COLO829 (cell line): ENCODE data around the gene CDK3.
A peak's percentile ranks its signal among the peaks of the same experiment; 100 is the strongest.

Experiments used
- DNase-seq: peaks from one replicate; pipeline ENCODE4 v3.0.0; 2012; ENCODE audit warnings: low spot score

CDK3 gene

GRCh38 chr17:75991396-75991795, 9.3 kb upstream of the CDK3 start:
- no peak for DNase-seq

DNA sequence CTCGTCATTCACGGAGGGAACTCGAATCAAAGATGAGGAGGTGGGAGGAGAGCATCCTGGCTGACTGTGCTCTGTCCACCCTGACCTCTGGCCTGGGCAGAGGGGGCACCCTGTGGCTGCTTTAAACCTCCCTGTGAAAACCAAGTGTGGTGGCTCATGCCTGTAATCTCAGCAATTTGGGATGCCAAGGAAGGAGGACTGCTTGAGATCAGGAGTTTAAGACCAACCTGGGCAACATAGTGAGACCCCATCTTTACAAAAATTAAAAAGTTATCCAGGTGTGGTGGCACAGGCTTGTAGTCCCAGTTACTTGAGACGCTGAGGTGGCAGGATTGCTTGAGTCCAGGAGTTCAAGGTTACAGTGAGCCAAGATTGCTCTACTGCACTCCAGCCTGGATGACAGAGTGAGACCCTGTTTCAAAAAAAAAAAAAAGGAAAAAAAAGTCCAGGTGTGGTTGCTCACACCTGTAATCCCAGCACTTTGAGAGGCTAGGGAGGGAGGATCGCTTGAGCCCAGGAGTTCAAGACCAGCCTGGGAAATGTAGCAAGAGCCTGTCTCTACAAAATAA, 5.8 kb upstream of the CDK3 start:
- DNase-seq: no peak

- no peak for DNase-seq
Measured at GRCh38 chr17:75995385-75995925, 5.2 kb upstream of the CDK3 start.

DNA sequence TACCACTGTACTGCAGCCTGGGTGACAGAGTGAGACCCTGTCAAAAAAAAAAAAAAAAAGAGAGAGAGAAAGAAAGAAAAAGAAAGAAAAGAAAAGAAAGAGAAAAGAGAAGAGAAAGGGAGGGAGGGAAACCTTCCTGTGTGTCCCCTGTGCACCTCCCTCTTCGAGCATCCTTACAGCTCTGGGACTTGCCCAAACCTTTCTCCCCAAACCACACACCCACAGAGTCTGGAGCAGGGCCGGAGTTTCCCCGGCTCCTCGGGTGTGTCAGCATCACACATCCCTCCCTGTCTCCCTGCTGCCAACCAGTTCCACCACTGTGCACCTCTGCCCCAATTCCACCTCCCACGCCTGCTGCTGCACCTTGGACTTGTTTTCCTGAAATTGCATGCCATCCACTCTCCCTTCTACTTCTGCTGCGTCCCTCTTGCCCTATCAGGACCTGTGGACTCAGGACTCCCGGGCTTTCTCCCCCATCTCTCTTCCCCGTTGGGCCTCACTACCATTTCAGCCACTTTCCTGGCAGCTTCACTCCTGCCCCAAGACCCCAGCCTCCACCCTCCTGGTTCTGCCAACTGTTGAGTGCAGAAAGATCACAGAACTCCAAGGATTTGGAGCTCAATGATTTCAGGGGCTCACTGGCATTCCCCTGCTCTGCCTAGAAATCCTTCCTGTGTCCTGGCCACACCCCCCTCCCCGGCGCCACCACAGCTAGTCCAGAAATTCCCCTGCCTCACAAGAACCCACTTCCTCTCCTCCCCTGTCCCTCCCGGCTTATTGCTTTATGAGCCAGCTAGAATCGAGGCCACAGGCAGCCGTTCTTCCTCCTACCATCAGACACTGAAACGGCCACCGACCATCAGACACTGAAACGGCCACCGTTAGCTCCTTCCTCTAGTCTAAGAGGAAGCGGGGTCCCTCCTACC, 3.7 kb upstream of the CDK3 start:
- no peak for DNase-seq

- DNase-seq: no peak
Measured at GRCh38 chr17:75998327-75998795, 2.3 kb upstream of the CDK3 start.

- peak; percentile 82 for DNase-seq
Measured at GRCh38 chr17:76000016-76000754, 470 bp upstream of the CDK3 start.

GRCh38 chr17:76002100-76002499, 1.4 kb downstream of the CDK3 start:
- DNase-seq: no peak

GRCh38 chr17:76003915-76004314, 3.3 kb downstream of the CDK3 start:
- no peak for DNase-seq

- no peak for DNase-seq
Measured at GRCh38 chr17:76004750-76005262, 4.2 kb downstream of the CDK3 start.

DNA sequence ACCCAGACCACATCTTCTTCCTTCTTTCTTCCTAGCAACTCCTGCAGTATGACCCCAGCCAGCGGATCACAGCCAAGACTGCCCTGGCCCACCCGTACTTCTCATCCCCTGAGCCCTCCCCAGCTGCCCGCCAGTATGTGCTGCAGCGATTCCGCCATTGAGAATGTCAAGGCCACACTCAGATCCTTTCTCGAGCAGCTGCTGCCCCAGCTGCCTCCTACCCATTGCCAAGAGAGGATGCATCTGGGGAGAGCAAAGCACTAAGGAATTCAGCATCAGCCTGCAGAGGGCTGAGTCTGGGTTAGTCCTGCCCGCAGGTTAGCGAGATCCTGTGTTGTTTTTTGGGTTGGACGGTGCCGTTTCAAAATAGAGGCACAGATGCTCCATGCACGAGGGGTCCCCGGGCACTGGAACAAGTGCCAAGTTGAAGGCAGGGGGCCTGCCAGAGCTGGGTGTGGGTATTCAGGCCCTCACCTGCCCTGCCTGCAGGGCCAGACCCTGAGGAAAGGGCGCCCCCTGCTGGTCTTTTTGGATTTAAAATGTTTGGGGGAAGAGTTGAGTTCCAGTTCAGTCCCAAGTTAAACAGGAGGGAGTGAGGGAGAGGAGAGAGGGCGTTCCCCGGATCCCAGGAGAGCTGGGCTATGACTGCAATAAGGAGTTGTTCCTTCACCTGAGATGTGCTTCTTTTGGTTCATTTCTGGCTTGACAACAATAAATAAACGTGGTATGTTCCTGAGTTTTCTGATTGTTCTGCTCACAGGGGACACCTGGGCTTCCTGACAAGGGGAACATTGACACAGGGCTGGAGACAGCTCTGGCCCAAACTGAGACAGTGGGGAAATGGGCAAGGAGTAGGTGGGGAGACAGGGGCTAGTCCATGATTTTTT, 4.9 kb downstream of the CDK3 start:
- peak; percentile 42 for DNase-seq

- no peak for DNase-seq
Measured at GRCh38 chr17:76007131-76007849, 6.6 kb downstream of the CDK3 start.

- no peak for DNase-seq
Measured at GRCh38 chr17:76007850-76008165, 7.2 kb downstream of the CDK3 start.

DNA sequence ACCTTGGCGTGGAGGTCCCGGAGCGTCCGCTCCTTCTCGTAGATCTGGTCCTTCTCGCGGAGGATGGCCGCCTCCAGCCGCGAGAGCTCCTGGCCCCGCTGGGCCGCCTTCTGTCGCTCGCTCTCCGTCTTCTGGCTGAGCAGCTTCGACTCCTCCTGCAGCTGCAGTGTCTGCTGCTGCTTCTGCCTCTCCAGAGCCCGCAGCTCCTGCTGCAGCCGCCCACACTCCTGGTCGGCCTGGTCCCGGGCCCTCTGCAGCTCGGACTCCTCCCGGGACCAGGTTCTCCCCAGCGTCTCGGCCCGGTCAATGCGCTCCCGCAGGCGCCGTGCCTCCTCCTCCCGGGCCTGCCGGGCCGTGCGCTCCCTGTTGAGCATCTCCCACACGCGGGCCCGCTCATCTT, 7.6 kb downstream of the CDK3 start:
- no peak for DNase-seq

DNA sequence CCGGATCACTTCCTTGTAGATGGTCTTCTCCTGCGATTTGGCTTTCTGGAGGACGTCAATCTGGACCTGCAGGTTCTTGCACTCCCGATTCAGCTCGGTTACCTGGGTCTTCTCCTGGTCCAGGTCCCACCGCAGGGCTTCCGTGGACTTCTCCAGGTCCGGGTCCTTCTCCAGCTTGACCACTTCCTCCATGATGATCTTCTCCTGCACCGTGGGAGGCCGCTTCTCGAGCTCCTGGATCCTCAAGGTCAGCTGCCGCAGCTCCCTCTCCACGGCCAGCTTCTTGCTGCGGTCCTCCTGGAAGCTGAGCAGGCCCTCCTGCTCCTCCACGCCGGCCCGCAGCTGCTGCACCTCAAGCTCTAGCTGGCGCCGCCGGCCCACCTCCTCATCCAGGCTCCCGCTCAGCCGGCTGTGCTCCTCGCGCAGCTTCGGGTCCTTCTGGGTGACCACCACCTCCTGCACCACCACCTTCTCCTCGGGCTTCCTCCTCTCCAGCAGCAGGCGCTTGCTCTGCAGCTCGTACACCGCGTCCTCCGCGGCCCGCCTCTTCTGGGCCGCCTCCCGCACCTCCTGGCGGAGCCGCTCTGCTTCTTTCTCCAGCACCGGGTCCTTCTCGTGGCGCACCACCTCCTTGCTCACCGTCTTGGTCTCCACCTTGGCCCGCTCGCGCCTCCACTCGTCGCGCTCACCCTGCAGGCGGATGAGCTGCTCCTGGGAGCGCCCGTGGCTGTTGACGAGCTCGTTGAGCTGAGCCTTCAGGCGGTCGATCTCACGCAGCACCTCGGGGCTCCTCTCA, 8.2 kb downstream of the CDK3 start:
- no peak for DNase-seq

- no peak for DNase-seq
Measured at GRCh38 chr17:76009447-76009846, 8.8 kb downstream of the CDK3 start.

DNA sequence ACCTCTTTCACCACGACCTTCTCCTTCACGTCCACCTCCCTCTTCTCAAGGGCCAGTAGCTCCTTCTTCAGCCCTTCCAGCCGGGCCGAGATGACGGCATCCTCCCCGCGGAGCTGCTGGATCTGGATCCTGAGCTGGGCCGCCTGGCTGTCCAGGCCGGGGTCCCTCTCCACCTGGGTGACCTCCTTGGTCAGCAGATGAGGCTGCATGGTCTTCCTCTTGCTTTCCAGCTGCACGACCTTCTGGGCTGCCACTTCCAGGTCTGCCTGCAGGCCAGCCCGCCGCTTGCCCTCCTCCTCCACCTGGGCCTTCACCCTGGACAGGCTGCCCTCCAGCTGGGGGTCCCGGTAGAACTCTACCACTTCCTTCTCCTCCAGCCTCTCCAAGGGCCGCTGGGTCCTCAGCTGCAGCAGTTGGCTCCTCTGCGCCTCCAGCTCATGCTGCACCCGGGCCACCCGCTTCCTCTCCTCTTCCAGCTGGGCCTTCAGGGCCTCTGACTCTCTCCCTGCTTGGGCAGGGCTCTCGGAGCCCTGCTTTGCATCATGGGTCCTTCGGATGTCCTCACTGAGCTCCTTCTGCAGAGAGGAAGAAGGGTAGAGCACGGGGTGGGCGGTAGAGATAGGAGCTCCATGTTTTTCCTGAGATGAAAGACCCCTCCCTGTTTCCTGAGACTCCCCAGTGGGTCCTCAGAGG, 9.5 kb downstream of the CDK3 start:
- no peak for DNase-seq

- DNase-seq: no peak
Measured at GRCh38 chr17:76011951-76012350, 11.3 kb downstream of the CDK3 start.

DNA sequence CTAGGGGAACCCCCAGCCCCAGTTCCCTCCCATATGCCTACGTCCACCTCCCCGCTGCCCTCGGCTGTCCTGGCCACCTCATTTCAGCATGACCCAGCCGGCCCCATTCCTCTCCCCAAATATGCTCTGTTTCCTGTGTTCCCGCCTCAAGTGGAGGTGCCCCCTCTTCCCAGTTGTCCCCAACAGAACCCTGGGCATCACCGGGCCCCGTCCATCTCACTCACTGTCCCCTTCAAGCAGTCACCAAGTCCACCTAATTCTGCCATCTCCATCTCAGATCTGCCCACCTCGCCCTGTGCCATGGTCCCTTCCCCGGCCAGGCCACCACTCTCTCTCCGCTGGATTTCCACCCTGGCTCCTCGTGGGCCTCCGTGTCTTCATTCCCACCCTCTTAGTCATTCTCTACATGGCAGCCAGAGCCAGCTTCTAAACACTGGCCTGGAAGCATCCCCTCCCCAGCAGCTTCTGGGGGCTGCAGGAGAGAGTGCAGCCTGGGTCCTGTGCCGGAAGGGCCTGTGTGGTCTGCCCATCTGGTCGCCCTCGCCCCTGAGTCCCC, 12.8 kb downstream of the CDK3 start:
- no peak for DNase-seq
